Hepatocyte (in vitro differentiated cells): ENCODE data around the gene ABHD5. TPM values are rescaled to one million over a fixed set of nuclear protein-coding genes. Genes with fewer than 3 reads are reported as not detected.

Experiments used
- DNase-seq: peaks from one replicate; pipeline ENCODE4 v3.0.0-alpha.2; 2016; ENCODE audit warnings: low spot score
- H2AFZ ChIP-seq: fragments of 200-600 bp; sonication (generic); 2 replicates; pipeline ENCODE4 v1.6.0; 2016; ENCODE audit warnings: antibody characterized with exemption, mild to moderate bottlenecking
- H3K27ac ChIP-seq: fragments of 200-600 bp; sonication (generic); 2 replicates; pipeline ENCODE4 v1.5.1; 2016; ENCODE audit warnings: mild to moderate bottlenecking
- H3K27me3 ChIP-seq: fragments of 200-600 bp; sonication (generic); 2 replicates; pipeline ENCODE4 v1.6.1; 2016
- H3K36me3 ChIP-seq: fragments of 200-600 bp; sonication (generic); replicated peaks from 2 replicates; pipeline ENCODE4 v1.5.1; 2016; ENCODE audit warnings: low read depth; ENCODE audit not compliant: insufficient read depth
- H3K4me1 ChIP-seq: fragments of 200-600 bp; sonication (generic); 2 replicates; pipeline ENCODE4 v1.5.1; 2016; ENCODE audit warnings: mild to moderate bottlenecking, moderate library complexity; ENCODE audit not compliant: insufficient read depth
- H3K4me2 ChIP-seq: fragments of 200-600 bp; sonication (generic); 2 replicates; pipeline ENCODE4 v1.6.0; 2016
- H3K4me3 ChIP-seq: fragments of 200-600 bp; sonication (generic); 2 replicates; pipeline ENCODE4 v1.5.1; 2016; ENCODE audit warnings: mild to moderate bottlenecking
- H3K79me2 ChIP-seq: fragments of 200-600 bp; sonication (generic); 2 replicates; pipeline ENCODE4 v1.6.0; 2017; ENCODE audit warnings: mild to moderate bottlenecking
- H3K9me2 ChIP-seq: fragments of 200-600 bp; sonication (generic); replicated peaks from 2 replicates; pipeline ENCODE4 v1.6.0; 2017; ENCODE audit warnings: mild to moderate bottlenecking; ENCODE audit not compliant: insufficient read depth
- H3K9me3 ChIP-seq: fragments of 200-600 bp; sonication (generic); 2 replicates; pipeline ENCODE4 v1.5.1; 2016; ENCODE audit warnings: low read depth, mild to moderate bottlenecking
- H4K20me1 ChIP-seq: fragments of 200-600 bp; sonication (generic); 2 replicates; pipeline ENCODE4 v1.6.0; 2016; ENCODE audit warnings: mild to moderate bottlenecking; ENCODE audit not compliant: insufficient read depth, poor library complexity, severe bottlenecking
- EZH2 ChIP-seq: fragments of 200-600 bp; sonication (generic); IDR thresholded peaks from 2 replicates; pipeline ENCODE4 v1.6.1; 2016; ENCODE audit warnings: antibody characterized with exemption, mild to moderate bottlenecking, borderline replicate concordance
- EZH2phosphoT487 ChIP-seq: fragments of 200-600 bp; sonication (generic); IDR thresholded peaks from one replicate; pipeline ENCODE4 v1.6.1; 2018; ENCODE audit warnings: antibody characterized with exemption, mild to moderate bottlenecking, low read depth, moderate library complexity; ENCODE audit not compliant: unreplicated experiment, severe bottlenecking
- WGBS: methylation state at CpG from one replicate; pipeline ENCODE4 v1.1.6; 2016; ENCODE audit warnings: low lambda C conversion rate; ENCODE audit errors: missing lambda C conversion rate; 5-methylcytosine and 5-hydroxymethylcytosine counted together
- polyA plus RNA-seq: library from polyadenylated mRNA; unstranded; fragments of >200 nt; fragmentation: Nextera tagmentation; extraction: Ambion mirVana; gene quantifications from 2 replicates; pipeline ENCODE4 v1.2.1, GENCODE V29; 2016
- total RNA-seq: library from RNA; depleted of rRNA; stranded (reverse); fragments of >200 nt; gene quantifications from 2 replicates; pipeline ENCODE4 v1.2.3, GENCODE V29; 2014
- TF ChIP-seq, protein P1 (sequence below): fragments of 200-600 bp; sonication (generic); IDR thresholded peaks from 2 replicates; pipeline ENCODE4 v1.5.1; 2016; ENCODE audit warnings: antibody characterized with exemption, mild to moderate bottlenecking; ENCODE audit not compliant: poor library complexity

The ABHD5 gene
- total and polyA plus RNA-seq, 2 experiments from 2014 or later: 14.3 to 29.9 TPM

DNA sequence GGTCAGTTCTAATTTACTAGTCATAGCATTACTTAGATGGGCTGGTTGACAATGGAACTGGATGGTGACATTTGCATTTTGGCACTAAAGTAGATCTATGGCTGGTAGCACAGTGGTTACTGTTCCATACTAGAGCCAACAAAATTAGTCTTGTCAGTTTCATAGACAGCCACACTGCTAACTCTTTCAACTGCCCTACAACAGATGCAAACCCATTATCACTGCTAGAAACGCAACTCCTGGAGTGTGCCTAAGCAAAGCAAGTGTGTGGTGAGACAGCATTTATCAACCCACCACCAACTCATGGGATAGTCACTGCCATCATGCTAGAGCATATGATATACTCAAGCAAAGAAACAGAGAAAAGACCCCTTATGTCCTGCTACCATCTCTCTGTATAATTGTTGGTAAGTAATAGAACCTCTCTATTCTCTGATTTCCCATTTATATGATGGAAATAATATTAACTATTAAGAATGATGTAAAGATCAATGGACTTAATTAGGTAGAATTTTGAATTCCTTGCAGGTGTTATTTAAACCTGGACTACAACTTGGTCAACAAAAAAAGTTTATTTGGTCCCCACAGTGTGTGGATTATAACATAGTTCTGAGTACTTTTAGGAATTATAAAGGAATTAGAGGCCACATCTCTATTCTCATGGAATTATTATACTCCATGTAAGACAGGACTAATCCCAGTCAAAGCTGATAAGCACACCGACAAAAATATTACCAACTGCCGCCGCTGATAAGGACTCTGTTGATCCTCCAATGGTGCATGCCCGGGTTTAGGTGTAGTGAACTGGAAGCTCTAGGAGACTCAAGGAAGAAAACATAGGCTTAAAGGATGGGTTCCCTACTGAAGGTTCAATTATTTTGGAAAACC, 19.9 kb upstream of the ABHD5 start:
- no peaks in the 10 kb centered on the region for H3K79me2 ChIP-seq
- no peaks in the 10 kb centered on the region for H3K9me2 ChIP-seq
- H3K9me3 ChIP-seq: no peaks in the 10 kb centered on the region
- no peaks in the 10 kb centered on the region for H3K4me1 ChIP-seq
- no peak overlapping the region for H3K27ac ChIP-seq
- no peak overlapping the region for H3K4me2 ChIP-seq
- TF ChIP-seq, protein P1, sequence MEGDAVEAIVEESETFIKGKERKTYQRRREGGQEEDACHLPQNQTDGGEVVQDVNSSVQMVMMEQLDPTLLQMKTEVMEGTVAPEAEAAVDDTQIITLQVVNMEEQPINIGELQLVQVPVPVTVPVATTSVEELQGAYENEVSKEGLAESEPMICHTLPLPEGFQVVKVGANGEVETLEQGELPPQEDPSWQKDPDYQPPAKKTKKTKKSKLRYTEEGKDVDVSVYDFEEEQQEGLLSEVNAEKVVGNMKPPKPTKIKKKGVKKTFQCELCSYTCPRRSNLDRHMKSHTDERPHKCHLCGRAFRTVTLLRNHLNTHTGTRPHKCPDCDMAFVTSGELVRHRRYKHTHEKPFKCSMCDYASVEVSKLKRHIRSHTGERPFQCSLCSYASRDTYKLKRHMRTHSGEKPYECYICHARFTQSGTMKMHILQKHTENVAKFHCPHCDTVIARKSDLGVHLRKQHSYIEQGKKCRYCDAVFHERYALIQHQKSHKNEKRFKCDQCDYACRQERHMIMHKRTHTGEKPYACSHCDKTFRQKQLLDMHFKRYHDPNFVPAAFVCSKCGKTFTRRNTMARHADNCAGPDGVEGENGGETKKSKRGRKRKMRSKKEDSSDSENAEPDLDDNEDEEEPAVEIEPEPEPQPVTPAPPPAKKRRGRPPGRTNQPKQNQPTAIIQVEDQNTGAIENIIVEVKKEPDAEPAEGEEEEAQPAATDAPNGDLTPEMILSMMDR: no peak
- no peak for TF ChIP-seq EZH2
- no peak for TF ChIP-seq EZH2phosphoT487
- no peak for DNase-seq
- H3K27me3 ChIP-seq: no peaks in the 10 kb centered on the region
- no peak overlapping the region for H3K4me3 ChIP-seq
- no peaks in the 10 kb centered on the region for H3K36me3 ChIP-seq
- no peaks in the 10 kb centered on the region for H4K20me1 ChIP-seq
- no peak overlapping the region for H2AFZ ChIP-seq
- 80% methylated on average over 5 of the region's 5 CpGs for WGBS

DNA sequence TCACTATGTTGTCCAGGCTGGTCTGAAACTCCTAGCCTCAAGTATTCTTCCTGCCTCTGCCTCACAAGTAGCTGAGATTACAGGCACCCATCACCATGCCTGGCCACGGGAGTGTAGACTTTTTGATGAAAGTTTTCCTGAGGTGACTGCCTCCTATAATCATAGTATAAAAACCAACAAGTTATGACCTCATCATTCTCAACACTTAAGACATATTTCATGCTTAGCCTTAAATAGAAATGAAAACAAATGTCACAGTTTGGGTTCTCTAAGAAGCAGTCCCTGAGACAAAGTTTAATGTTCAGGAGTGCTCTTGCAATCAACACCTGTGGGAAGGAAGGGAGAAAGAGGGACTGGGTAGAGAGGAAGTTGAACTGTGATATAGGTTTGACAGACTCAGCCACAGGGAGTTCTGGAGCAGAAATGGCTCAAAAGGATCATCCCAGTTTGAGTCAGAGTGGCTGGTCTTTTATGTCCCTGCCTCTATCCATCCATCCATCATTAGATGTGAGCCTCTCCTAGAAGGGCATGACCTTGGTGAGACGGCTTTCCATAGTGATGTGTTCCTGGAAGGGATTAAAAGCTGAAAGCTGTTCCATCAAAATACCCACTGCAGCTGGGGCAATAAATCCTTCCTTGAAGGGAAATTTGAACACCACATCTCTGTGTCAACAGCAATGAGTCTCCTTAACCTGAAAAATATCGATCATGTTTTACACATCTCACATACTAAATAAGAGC, 16.2 kb upstream of the ABHD5 start:
- no peaks in the 10 kb centered on the region for H3K27me3 ChIP-seq
- no peak overlapping the region for H2AFZ ChIP-seq
- no peak overlapping the region for H3K27ac ChIP-seq
- no peak overlapping the region for H3K4me3 ChIP-seq
- H3K9me3 ChIP-seq: no peaks in the 10 kb centered on the region
- no peaks in the 10 kb centered on the region for H3K36me3 ChIP-seq
- DNase-seq: no peak
- no peak overlapping the region for H3K4me2 ChIP-seq
- no peaks in the 10 kb centered on the region for H4K20me1 ChIP-seq
- WGBS: 70% methylated on average over 3 of the region's 3 CpGs
- no peaks in the 10 kb centered on the region for H3K4me1 ChIP-seq
- no peaks in the 10 kb centered on the region for H3K9me2 ChIP-seq
- H3K79me2 ChIP-seq: no peaks in the 10 kb centered on the region
- TF ChIP-seq EZH2 (no peak), EZH2phosphoT487 (no peak)
- TF ChIP-seq, protein P1: no peak

DNA sequence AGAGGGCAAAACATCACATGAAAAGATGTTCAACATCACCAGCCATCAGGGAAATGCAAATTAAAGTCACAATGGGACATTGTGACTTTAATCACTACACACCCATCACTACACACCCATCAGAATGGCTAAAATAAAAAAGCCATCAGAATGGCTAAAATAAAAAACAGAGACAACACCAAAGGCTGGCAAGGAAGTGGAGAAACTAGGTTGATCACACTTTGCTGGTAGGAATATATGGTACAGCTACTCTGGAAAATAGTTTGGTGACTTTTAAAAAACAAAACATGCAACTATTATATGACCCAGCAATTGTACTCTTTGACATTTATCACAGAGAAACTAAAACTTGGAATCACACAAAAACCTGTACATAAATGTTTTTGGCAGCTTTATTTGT, 15.1 kb upstream of the ABHD5 start:
- no peak overlapping the region for H3K4me2 ChIP-seq
- no peaks in the 10 kb centered on the region for H3K36me3 ChIP-seq
- H3K27me3 ChIP-seq: no peaks in the 10 kb centered on the region
- no peaks in the 10 kb centered on the region for H3K79me2 ChIP-seq
- H3K4me1 ChIP-seq: no peaks in the 10 kb centered on the region
- H3K27ac ChIP-seq: no peak overlapping the region
- DNase-seq: no peak
- H3K4me3 ChIP-seq: no peak overlapping the region
- no peaks in the 10 kb centered on the region for H4K20me1 ChIP-seq
- no peaks in the 10 kb centered on the region for H3K9me2 ChIP-seq
- no peak for TF ChIP-seq EZH2phosphoT487
- TF ChIP-seq, protein P1: no peak
- no peak for TF ChIP-seq EZH2
- H2AFZ ChIP-seq: no peak overlapping the region
- no peaks in the 10 kb centered on the region for H3K9me3 ChIP-seq
